CD4-positive, alpha-beta T cell treated with Interleukin-17A for 1 hour (primary cell): Measurements from ENCODE around the gene OTX2.

Source experiments
- DNase-seq: peaks from one replicate; pipeline ENCODE4 v3.0.0-alpha.2; 2020

The OTX2 gene

GRCh38 chr14:56811593-56812363, 1.5 kb upstream of the OTX2 start:
- DNase-seq, result no peak

- DNase-seq, result no peak
Measured at GRCh38 chr14:56810836-56811592, 735 bp upstream of the OTX2 start.

GRCh38 chr14:56809270-56810146, 771 bp downstream of the OTX2 start:
- no peak for DNase-seq

- DNase-seq, result no peak
Measured at GRCh38 chr14:56808383-56809269, 1.7 kb downstream of the OTX2 start.

GRCh38 chr14:56808110-56808382, 2.2 kb downstream of the OTX2 start:
- no peak for DNase-seq

- DNase-seq, result no peak
Measured at GRCh38 chr14:56807386-56808109, 2.7 kb downstream of the OTX2 start.

GRCh38 chr14:56806760-56807159, 3.5 kb downstream of the OTX2 start:
- no peak for DNase-seq

- DNase-seq, result no peak
Measured at GRCh38 chr14:56805992-56806727, 4.1 kb downstream of the OTX2 start.

GRCh38 chr14:56805201-56805991, 4.9 kb downstream of the OTX2 start:
- no peak for DNase-seq

GRCh38 chr14:56803816-56804535, 6.3 kb downstream of the OTX2 start:
- no peak for DNase-seq

GRCh38 chr14:56801920-56802319, 8.4 kb downstream of the OTX2 start:
- DNase-seq, result no peak

- DNase-seq, result no peak
Measured at GRCh38 chr14:56799343-56799645, 11.0 kb downstream of the OTX2 start.

- no peak for DNase-seq
Measured at GRCh38 chr14:56798447-56799342, 11.6 kb downstream of the OTX2 start.

GRCh38 chr14:56797569-56798446, 12.5 kb downstream of the OTX2 start:
- no peak for DNase-seq

- no peak for DNase-seq
Measured at GRCh38 chr14:56797003-56797568, 13.2 kb downstream of the OTX2 start.

GRCh38 chr14:56796259-56796658, 14.0 kb downstream of the OTX2 start:
- no peak for DNase-seq

GRCh38 chr14:56795284-56795622, 15.0 kb downstream of the OTX2 start:
- no peak for DNase-seq
